A172 (cell line): ENCODE results near the gene LGALS13. TPM values are rescaled to one million over a fixed set of nuclear protein-coding genes. Genes with fewer than 3 reads are reported as not detected.

Source experiments
- DNase-seq: peaks from one replicate; pipeline ENCODE4 v3.0.0-alpha.2; 2015; ENCODE audit warnings: low spot score
- total RNA-seq: library from RNA; depleted of rRNA; stranded (reverse); fragments of >200 nt; shearing (Covaris generic); gene quantifications from 2 replicates; pipeline ENCODE4 v1.2.3, GENCODE V29; 2014; rRNA removed

LGALS13 gene
- total RNA-seq, result not detected in 2 replicates

- DNase-seq, result no peak
Observed at GRCh38 chr19:39602224-39602623, at the start of gene LGALS13. Gene LGALS13 (plus strand): TSS chr19:39602524. CDS start chr19:39602569, 45 bp downstream.

- DNase-seq, result no peak
Observed at GRCh38 chr19:39553082-39553652, 49.2 kb upstream of the LGALS13 start.

GRCh38 chr19:39554701-39555311, 47.5 kb upstream of the LGALS13 start:
- no peak for DNase-seq

GRCh38 chr19:39555883-39556282, 46.4 kb upstream of the LGALS13 start:
- DNase-seq, result no peak

- DNase-seq, result no peak
Observed at GRCh38 chr19:39557811-39558623, 44.3 kb upstream of the LGALS13 start.

- no peak for DNase-seq
Observed at GRCh38 chr19:39558624-39559117, 43.7 kb upstream of the LGALS13 start.

GRCh38 chr19:39563408-39563807, 38.9 kb upstream of the LGALS13 start:
- peak; percentile 80 for DNase-seq

- no peak for DNase-seq
Observed at GRCh38 chr19:39566064-39566463, 36.3 kb upstream of the LGALS13 start.

GRCh38 chr19:39568604-39569003, 33.7 kb upstream of the LGALS13 start:
- DNase-seq, result peak; percentile 75

- DNase-seq, result no peak
Observed at GRCh38 chr19:39582442-39582841, 19.9 kb upstream of the LGALS13 start.

GRCh38 chr19:39582891-39583625, 19.3 kb upstream of the LGALS13 start:
- no peak for DNase-seq

- DNase-seq, result no peak
Observed at GRCh38 chr19:39587496-39587895, 14.8 kb upstream of the LGALS13 start.

- no peak for DNase-seq
Observed at GRCh38 chr19:39588066-39588465, 14.3 kb upstream of the LGALS13 start.

- no peak for DNase-seq
Observed at GRCh38 chr19:39590265-39590664, 12.1 kb upstream of the LGALS13 start.

GRCh38 chr19:39592381-39592780, 9.9 kb upstream of the LGALS13 start:
- no peak for DNase-seq

GRCh38 chr19:39595950-39596349, 6.4 kb upstream of the LGALS13 start:
- DNase-seq, result peak; percentile 30

GRCh38 chr19:39596911-39597310, 5.4 kb upstream of the LGALS13 start:
- no peak for DNase-seq

- peak; percentile 32 for DNase-seq
Observed at GRCh38 chr19:39599116-39599515, 3.2 kb upstream of the LGALS13 start.

GRCh38 chr19:39603825-39604224, 1.5 kb downstream of the LGALS13 start:
- no peak for DNase-seq

- no peak for DNase-seq
Observed at GRCh38 chr19:39607021-39607420, 4.7 kb downstream of the LGALS13 start.

- DNase-seq, result no peak
Observed at GRCh38 chr19:39607561-39607960, 5.2 kb downstream of the LGALS13 start.

GRCh38 chr19:39613597-39613996, 11.3 kb downstream of the LGALS13 start:
- no peak for DNase-seq
